ENCODE measurements around the gene PLN.

The PLN gene

GRCh38 chr6:118580585-118581419 is 32.7 kb downstream of the PLN start:
- no peak for DNase-seq

- DNase-seq: no peak
These were observed 33.4 kb downstream of the PLN start for GRCh38 chr6:118581489-118581959.

GRCh38 chr6:118584911-118585310 is 36.8 kb downstream of the PLN start:
- no peak for DNase-seq

GRCh38 chr6:118586746-118587485 is 38.8 kb downstream of the PLN start:
- no peak for DNase-seq

GRCh38 chr6:118588626-118589025 is 40.5 kb downstream of the PLN start:
- DNase-seq: no peak

GRCh38 chr6:118589186-118589585 is 41.1 kb downstream of the PLN start:
- DNase-seq: no peak

- DNase-seq: no peak
These were observed 41.7 kb downstream of the PLN start for GRCh38 chr6:118589649-118590365.

GRCh38 chr6:118591897-118592296 is 43.8 kb downstream of the PLN start:
- no peak for DNase-seq

- no peak for DNase-seq
These were observed 46.8 kb downstream of the PLN start for GRCh38 chr6:118594877-118595276.

GRCh38 chr6:118596774-118597320 is 48.8 kb downstream of the PLN start:
- no peak for DNase-seq

GRCh38 chr6:118597636-118598035 is 49.5 kb downstream of the PLN start:
- DNase-seq: no peak

- DNase-seq: no peak
These were observed 50.2 kb downstream of the PLN start for GRCh38 chr6:118598324-118598723.

- DNase-seq: no peak
These were observed 54.2 kb downstream of the PLN start for GRCh38 chr6:118602300-118602699.

GRCh38 chr6:118603372-118603771 is 55.3 kb downstream of the PLN start:
- no peak for DNase-seq

- no peak for DNase-seq
These were observed 58.2 kb downstream of the PLN start for GRCh38 chr6:118606268-118606667.

GRCh38 chr6:118606858-118607257 is 58.8 kb downstream of the PLN start:
- DNase-seq: no peak
